Measurements from ENCODE around the gene DGKE. TPM values are rescaled to one million over a fixed set of nuclear protein-coding genes. Genes with fewer than 3 reads are reported as not detected.
A peak's percentile ranks its signal among the peaks of the same experiment; 100 is the strongest.

The DGKE gene
- 1 to 10 TPM; 3.5 to 5.1 (median 3.9) TPM for polyA plus RNA-seq (ENCODE audit: insufficient read length in 4 of 4)

- DNase-seq (ENCODE audit: low read depth in 4 of 4, low spot score in 3 of 4), result peak; percentile 86 to 93 (median 88)
Observed at GRCh38 chr17:56833809-56834379, at the start of gene DGKE, which contains the start of gene C17orf67. Gene DGKE, plus strand, starts transcription at chr17:56834151. Its CDS starts 645 bp downstream, at chr17:56834796. Gene C17orf67, minus strand, starts transcription at chr17:56833920. Its CDS starts 18,110 bp downstream, at chr17:56815810.

- no peak for DNase-seq (ENCODE audit: low read depth in 4 of 4, low spot score in 3 of 4)
Observed at GRCh38 chr17:56785405-56785804, 48.5 kb upstream of the DGKE start.

GRCh38 chr17:56785997-56786680 lies 47.8 kb upstream of the DGKE start:
- no peak for DNase-seq (ENCODE audit: low read depth in 4 of 4, low spot score in 3 of 4)

- no peak for DNase-seq (ENCODE audit: low read depth in 4 of 4, low spot score in 3 of 4)
Observed at GRCh38 chr17:56786989-56787482, 46.9 kb upstream of the DGKE start.

- DNase-seq (ENCODE audit: low read depth in 4 of 4, low spot score in 3 of 4), result no peak
Observed at GRCh38 chr17:56792267-56792666, 41.7 kb upstream of the DGKE start.

- no peak for DNase-seq (ENCODE audit: low read depth in 4 of 4, low spot score in 3 of 4)
Observed at GRCh38 chr17:56793531-56793930, 40.4 kb upstream of the DGKE start.

GRCh38 chr17:56793957-56794356 lies 40.0 kb upstream of the DGKE start:
- no peak for DNase-seq (ENCODE audit: low read depth in 4 of 4, low spot score in 3 of 4)

GRCh38 chr17:56795221-56795865 lies 38.6 kb upstream of the DGKE start:
- no peak for DNase-seq (ENCODE audit: low read depth in 4 of 4, low spot score in 3 of 4)

GRCh38 chr17:56796536-56796935 lies 37.4 kb upstream of the DGKE start:
- no peak for DNase-seq (ENCODE audit: low read depth in 4 of 4, low spot score in 3 of 4)

GRCh38 chr17:56798916-56799315 lies 35.0 kb upstream of the DGKE start:
- DNase-seq (ENCODE audit: low read depth in 4 of 4, low spot score in 3 of 4), result no peak

- DNase-seq (ENCODE audit: low read depth in 4 of 4, low spot score in 3 of 4), result no peak
Observed at GRCh38 chr17:56801459-56802178, 32.3 kb upstream of the DGKE start.

GRCh38 chr17:56803071-56803470 lies 30.9 kb upstream of the DGKE start:
- no peak for DNase-seq (ENCODE audit: low read depth in 4 of 4, low spot score in 3 of 4)

- no peak for DNase-seq (ENCODE audit: low read depth in 4 of 4, low spot score in 3 of 4)
Observed at GRCh38 chr17:56804454-56804853, 29.5 kb upstream of the DGKE start.

- no peak for DNase-seq (ENCODE audit: low read depth in 4 of 4, low spot score in 3 of 4)
Observed at GRCh38 chr17:56806949-56807348, 27.0 kb upstream of the DGKE start.

- no peak for DNase-seq (ENCODE audit: low read depth in 4 of 4, low spot score in 3 of 4)
Observed at GRCh38 chr17:56807723-56808122, 26.2 kb upstream of the DGKE start.

- no peak for DNase-seq (ENCODE audit: low read depth in 4 of 4, low spot score in 3 of 4)
Observed at GRCh38 chr17:56808503-56808902, 25.4 kb upstream of the DGKE start.

- DNase-seq (ENCODE audit: low read depth in 4 of 4, low spot score in 3 of 4), result no peak
Observed at GRCh38 chr17:56809106-56809819, 24.7 kb upstream of the DGKE start.

- DNase-seq (ENCODE audit: low read depth in 4 of 4, low spot score in 3 of 4), result no peak
Observed at GRCh38 chr17:56809820-56810179, 24.2 kb upstream of the DGKE start.

- DNase-seq (ENCODE audit: low read depth in 4 of 4, low spot score in 3 of 4), result no peak
Observed at GRCh38 chr17:56810343-56810742, 23.6 kb upstream of the DGKE start.
